22Rv1 (cell line): Measurements from ENCODE around the gene C12orf60.

Experiments
- H3K27ac ChIP-seq: fragments of 450-650 bp; 2 replicates; pipeline ENCODE4 v1.5.1; 2017
- ZFX ChIP-seq: fragments of 450-650 bp; IDR thresholded peaks from 2 replicates; pipeline ENCODE4 v1.6.1; 2017; ENCODE audit warnings: antibody characterized with exemption, borderline replicate concordance
- TF ChIP-seq, protein P1 (sequence below): fragments of 450-650 bp; IDR thresholded peaks from 2 replicates; pipeline ENCODE4 v1.5.1; 2017; ENCODE audit warnings: mild to moderate bottlenecking

The C12orf60 gene

DNA sequence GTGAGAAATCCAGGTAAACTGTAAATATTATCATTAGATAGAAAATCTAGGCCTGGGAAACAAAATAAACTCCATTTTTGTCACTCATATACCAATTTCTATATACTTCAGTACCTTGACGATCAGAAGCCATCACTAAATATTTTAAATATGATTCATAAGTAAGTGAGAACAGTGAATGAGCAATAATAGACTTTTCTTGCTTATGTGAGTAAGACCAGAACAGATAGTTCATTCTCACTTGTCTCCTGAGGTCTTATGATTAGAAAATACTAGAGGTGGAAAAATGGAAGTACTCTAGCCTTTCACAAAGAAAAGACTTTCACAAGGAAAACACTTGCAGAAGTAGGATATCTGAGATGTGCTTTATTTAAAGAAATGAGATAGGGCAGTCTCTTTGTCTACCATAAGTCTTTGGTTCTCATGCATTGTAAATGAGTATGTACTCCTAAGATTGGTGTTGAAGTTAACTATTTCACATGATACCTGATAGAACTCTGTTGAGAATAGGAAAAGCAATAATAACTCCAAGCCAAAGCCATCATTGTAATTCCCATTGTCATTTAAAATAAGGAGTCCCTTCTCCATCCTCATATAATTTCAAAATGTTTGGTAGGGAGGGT lies 20.7 kb downstream of the C12orf60 start:
- no peak for TF ChIP-seq ZFX

DNA sequence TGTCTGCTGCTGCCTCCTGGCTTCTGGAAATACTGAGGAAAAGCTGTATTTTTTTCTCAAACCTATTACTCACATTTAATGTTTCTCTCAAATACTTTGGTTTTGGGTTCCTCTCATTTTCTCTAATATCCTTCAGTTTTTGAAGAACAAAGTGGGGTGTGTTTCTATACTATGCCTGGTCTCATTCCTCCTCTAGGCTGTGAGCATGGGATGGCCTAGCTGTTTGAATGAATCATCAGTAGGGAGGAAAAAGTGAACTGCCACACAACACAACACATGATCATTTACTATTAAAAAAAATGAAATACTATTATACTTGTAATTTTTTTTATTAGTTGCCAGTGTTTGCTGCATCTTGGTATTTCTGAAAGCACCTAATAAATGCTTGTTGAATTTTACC lies 21.8 kb downstream of the C12orf60 start:
- no peak for TF ChIP-seq ZFX
- TF ChIP-seq, protein P1, sequence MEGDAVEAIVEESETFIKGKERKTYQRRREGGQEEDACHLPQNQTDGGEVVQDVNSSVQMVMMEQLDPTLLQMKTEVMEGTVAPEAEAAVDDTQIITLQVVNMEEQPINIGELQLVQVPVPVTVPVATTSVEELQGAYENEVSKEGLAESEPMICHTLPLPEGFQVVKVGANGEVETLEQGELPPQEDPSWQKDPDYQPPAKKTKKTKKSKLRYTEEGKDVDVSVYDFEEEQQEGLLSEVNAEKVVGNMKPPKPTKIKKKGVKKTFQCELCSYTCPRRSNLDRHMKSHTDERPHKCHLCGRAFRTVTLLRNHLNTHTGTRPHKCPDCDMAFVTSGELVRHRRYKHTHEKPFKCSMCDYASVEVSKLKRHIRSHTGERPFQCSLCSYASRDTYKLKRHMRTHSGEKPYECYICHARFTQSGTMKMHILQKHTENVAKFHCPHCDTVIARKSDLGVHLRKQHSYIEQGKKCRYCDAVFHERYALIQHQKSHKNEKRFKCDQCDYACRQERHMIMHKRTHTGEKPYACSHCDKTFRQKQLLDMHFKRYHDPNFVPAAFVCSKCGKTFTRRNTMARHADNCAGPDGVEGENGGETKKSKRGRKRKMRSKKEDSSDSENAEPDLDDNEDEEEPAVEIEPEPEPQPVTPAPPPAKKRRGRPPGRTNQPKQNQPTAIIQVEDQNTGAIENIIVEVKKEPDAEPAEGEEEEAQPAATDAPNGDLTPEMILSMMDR: no peak
- H3K27ac ChIP-seq: no peak overlapping the region

More for the DNA sequence above, 20.7 kb downstream of the C12orf60 start:
- no peak overlapping the region for H3K27ac ChIP-seq

DNA sequence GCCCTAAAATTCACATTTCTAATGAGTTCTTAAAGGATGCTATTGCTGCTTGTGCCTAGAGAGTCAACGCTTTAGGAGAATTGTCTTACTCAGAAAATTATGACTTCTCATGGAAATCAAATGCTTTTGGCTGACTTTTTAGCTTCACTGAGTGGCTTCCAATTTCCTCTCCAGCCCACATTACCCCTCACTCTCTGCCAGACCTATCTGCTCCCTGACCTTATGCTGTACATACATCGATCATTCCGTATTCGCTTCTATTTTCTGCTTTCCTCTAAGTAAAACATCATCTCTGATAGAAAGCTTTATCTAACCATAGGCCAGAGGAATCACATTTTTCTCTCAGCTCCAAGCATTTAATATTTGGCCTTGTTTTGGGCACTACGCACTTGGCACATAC lies 23.0 kb downstream of the C12orf60 start:
- no peak for TF ChIP-seq ZFX
- TF ChIP-seq, protein P1: no peak
- no peak overlapping the region for H3K27ac ChIP-seq

DNA sequence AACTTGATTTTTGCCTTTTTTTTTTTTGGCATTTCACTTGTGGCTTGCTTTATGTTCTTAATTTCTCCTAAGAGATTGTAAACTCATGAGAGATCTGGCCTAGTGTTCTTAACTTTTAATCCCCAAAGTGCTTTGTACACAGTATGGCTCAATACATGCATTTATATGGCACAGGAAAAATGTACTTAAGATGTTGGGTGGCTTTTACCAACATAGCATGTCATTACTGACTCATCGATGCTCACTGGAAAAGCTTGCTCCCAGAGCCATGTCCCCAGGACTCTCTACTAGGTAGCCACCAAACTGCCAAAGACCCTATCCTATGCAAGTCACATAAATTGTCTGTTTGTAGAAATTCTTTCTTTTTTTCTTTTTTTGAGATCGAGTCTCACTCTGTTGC lies 23.6 kb downstream of the C12orf60 start:
- no peak for TF ChIP-seq ZFX
- TF ChIP-seq, protein P1: no peak
- H3K27ac ChIP-seq: no peak overlapping the region

DNA sequence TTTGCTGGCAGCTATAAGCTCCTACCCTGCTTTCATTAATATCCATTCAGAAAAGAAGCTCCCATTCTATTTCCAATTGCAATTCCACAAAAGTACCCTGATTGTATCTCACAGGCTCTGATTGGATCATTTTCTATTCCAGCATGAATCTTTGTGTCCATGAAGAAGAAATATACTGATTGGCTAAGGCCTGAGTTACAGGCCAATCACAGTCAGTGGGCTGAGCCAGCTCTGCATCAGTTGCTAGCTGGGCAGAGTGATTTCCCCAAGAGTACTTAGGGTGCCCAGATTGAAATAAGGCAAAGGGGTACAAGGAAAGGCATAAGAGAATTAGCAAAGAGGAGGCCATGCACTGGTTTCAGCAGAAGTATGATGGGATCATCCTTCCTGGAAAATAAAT lies 25.4 kb downstream of the C12orf60 start:
- TF ChIP-seq, protein P1: no peak
- TF ChIP-seq ZFX: no peak

DNA sequence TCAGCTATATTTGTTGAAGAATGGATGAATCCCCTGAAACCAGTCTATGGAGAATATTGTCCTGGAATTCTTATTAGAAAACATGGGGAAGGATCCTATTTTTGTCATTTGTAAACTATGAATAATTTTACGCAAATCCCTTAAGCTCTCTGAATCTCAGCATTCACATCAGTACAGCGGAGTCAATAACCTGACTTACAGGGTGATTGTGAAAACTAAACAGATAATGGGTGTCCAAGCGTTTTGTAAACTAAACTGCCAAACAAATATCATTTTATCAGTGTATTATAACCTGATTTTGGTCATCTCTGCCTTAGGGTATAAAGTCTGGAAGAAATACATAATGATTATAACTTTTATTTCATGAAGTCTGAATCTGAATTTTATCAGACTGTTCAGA lies 29.9 kb downstream of the C12orf60 start:
- TF ChIP-seq, protein P1: no peak
- no peak for TF ChIP-seq ZFX
- no peak overlapping the region for H3K27ac ChIP-seq

More for the DNA sequence above, 25.4 kb downstream of the C12orf60 start:
- H3K27ac ChIP-seq: no peak overlapping the region

DNA sequence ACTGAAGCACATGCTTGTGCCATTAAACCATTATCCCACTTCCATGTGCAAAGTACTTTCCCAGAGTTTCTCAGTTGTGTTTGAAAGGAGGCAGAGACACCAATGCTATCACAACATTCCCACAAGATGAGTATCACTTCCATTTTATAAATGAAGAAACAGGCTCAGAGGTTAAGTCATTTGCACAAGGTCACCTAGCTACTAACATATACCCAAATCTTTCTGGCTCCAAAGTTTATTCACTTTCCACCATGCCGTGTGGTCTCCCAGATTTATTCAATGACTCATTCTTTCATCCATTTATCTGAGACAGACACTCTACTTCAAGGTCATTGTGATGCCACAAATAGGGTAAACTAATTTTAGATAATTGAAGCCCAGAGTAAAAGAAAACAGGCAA lies 30.5 kb downstream of the C12orf60 start:
- TF ChIP-seq, protein P1: no peak
- TF ChIP-seq ZFX: no peak
- H3K27ac ChIP-seq: no peak overlapping the region

DNA sequence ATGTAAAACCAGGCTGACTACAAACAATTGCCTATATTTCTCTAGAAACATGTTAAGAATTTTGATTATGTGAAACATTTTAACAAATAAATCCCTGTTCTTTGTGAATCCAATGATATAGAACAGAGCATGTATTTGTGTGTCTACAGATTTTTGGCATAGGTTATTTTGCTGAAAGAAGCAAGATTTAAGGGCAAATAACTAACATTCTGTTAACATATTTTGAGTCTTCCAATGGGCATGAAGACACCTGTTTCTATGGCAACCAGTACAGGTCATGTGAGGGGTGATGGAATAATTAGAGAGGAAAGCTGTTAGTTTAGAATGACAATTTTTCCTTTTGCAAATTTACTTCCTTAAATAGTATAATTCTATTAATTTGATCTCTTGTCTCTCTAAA lies 31.0 kb downstream of the C12orf60 start:
- H3K27ac ChIP-seq: no peak overlapping the region
- TF ChIP-seq, protein P1: no peak
- TF ChIP-seq ZFX: no peak
